HG02763 (cell line): ENCODE data around the gene TEDC2.

Experiments
- ATAC-seq: cut with Tn5 transposase; IDR thresholded peaks from one replicate; pipeline ENCODE4 v1.9.1; 2021; ENCODE audit warnings: mild to moderate bottlenecking, moderate library complexity; ENCODE audit not compliant: unreplicated experiment

Gene TEDC2

GRCh38 chr16:2508722-2509400, 49.0 kb downstream of the TEDC2 start:
- ATAC-seq, result no peak

- ATAC-seq, result no peak
Observed at GRCh38 chr16:2511128-2511800, 51.4 kb downstream of the TEDC2 start.

- ATAC-seq, result no peak
Observed at GRCh38 chr16:2511996-2512734, 52.3 kb downstream of the TEDC2 start.

GRCh38 chr16:2512735-2513404, 53.0 kb downstream of the TEDC2 start:
- no peak for ATAC-seq

GRCh38 chr16:2513405-2514332, 53.8 kb downstream of the TEDC2 start, which contains the start of gene ATP6V0C:
Gene ATP6V0C, plus strand, starts transcription at chr16:2513952. Its CDS starts 152 bp downstream, at chr16:2514104.
- ATAC-seq, result peak; percentile 67
